Measurements from ENCODE around the gene TTC39B.

The TTC39B gene

DNA sequence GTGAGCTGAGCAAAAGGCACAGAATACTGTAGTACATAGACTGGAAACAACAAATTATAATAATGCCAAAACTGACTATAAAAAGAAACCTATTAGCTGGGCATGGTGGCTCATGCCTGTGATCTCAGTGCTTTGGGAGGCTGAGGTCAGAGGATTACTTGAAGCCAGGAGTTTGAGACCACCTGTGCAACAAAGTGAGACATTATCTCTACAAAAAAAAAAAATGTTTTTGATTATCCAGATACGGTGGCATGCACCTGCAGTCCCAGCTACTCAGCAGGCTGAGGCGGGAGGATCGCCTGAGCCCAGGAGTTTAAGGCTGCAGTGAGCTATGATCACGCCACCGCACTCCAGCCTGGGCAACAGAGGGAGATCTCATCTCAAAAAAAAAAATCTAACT, 175.9 kb downstream of the TTC39B start:
- DNase-seq (ENCODE audit: low spot score), result no peak

GRCh38 chr9:15127831-15128230, 179.2 kb downstream of the TTC39B start:
- DNase-seq (ENCODE audit: low spot score), result no peak

- no peak for DNase-seq (ENCODE audit: low spot score)
Measured at GRCh38 chr9:15121630-15122029, 185.4 kb downstream of the TTC39B start.

DNA sequence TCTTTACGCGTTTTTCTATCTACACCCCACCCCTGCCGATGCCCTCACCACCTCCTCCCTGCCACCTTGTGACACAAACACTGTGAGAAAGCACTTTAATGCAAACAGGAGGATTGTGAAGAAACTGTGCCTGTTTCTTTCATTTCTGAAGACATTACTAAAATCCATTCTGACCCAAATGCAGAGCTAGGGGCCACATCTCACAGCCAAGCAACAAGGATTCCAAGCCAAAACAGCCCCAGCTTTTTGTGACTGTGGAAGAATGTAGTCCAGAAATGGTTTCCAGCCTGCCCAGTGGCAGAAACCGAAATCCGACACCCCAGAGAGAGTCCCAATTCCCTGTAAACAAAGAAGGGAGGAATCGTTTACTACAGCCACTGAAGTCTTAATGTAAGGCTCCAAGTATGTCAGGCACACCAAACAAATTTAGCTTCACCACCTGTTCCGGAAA, 190.9 kb downstream of the TTC39B start:
- DNase-seq (ENCODE audit: low spot score), result no peak

GRCh38 chr9:15115702-15116101, 191.3 kb downstream of the TTC39B start:
- no peak for DNase-seq (ENCODE audit: low spot score)

- no peak for DNase-seq (ENCODE audit: low spot score)
Measured at GRCh38 chr9:15115041-15115440, 192.0 kb downstream of the TTC39B start.

Measured in HuH-7.5 (cell line).